Common myeloid progenitor, CD34-positive (primary cell): ENCODE results near the gene ADGRD2.

Source experiments
- CTCF ChIA-PET: fragments of 350-600 bp; sonication (Branson Sonifier 250); formaldehyde crosslinking; loops from one replicate; lab custom pipeline; 2021; ENCODE audit warnings: antibody characterized with exemption; lab: Charles Lee
- POLR2A ChIA-PET: fragments of 350-600 bp; sonication (Branson Sonifier 250); formaldehyde crosslinking; loops from one replicate; lab custom pipeline; 2021; ENCODE audit warnings: antibody characterized with exemption; lab: Charles Lee
- DNase-seq, 3 donors: peaks; one replicate each; pipeline versions ENCODE4 v3.0.0 to v3.0.0-alpha.2; 2013
- H3K27ac ChIP-seq, 2 experiments: 1 replicate in 1 of 2; 2 replicates in 1 of 2; pipeline ENCODE4 v1.7.0; 2013; ENCODE audit warnings: inconsistent platforms in 2 of 2, low read length in 2 of 2, mild to moderate bottlenecking in 2 of 2, low read depth in 1 of 2, moderate library complexity in 1 of 2; ENCODE audit not compliant: severe bottlenecking in 2 of 2, insufficient read depth in 1 of 2, poor library complexity in 1 of 2
- H3K27me3 ChIP-seq, 5 experiments: replicated peaks in 2 of 5; 1 replicate in 3 of 5; 2 replicates in 2 of 5; pipeline versions ENCODE4 v1.6.1 to v1.7.0; 2013; ENCODE audit warnings: low read length in 4 of 5, mild to moderate bottlenecking in 2 of 5, moderate library complexity in 2 of 5, inconsistent platforms in 1 of 5; ENCODE audit not compliant: insufficient read depth in 5 of 5, control insufficient read depth in 4 of 5
- H3K36me3 ChIP-seq, 4 experiments: 1 replicate in 2 of 4; 2 replicates in 2 of 4; pipeline versions ENCODE4 v1.6.1 to v1.7.0; 2013; ENCODE audit warnings: low read length in 3 of 4, control low read depth in 1 of 4, mild to moderate bottlenecking in 1 of 4; ENCODE audit not compliant: control insufficient read depth in 4 of 4, insufficient read depth in 4 of 4
- H3K4me1 ChIP-seq, 4 experiments: 1 replicate in 3 of 4; 2 replicates in 1 of 4; pipeline versions ENCODE4 v1.6.1 to v1.7.1; 2013; ENCODE audit warnings: low read length in 3 of 4, mild to moderate bottlenecking in 3 of 4, control low read depth in 1 of 4, inconsistent platforms in 1 of 4, moderate library complexity in 1 of 4; ENCODE audit not compliant: control insufficient read depth in 4 of 4, insufficient read depth in 4 of 4; ENCODE audit errors: control extremely low read depth in 1 of 4
- H3K4me3 ChIP-seq, 7 experiments: 1 replicate in 4 of 7; 2 replicates in 3 of 7; pipeline versions ENCODE4 v1.5.1 to v1.7.0; 2013; ENCODE audit warnings: mild to moderate bottlenecking in 7 of 7, low read length in 6 of 7, moderate library complexity in 6 of 7, inconsistent platforms in 2 of 7, low read depth in 2 of 7, control low read depth in 1 of 7; ENCODE audit not compliant: insufficient read depth in 4 of 7, control insufficient read depth in 1 of 7; ENCODE audit errors: extremely low read depth in 1 of 7
- H3K9me3 ChIP-seq, 5 experiments: 1 replicate in 4 of 5; 2 replicates in 1 of 5; pipeline versions ENCODE4 v1.6.1 to v1.7.1; 2013; ENCODE audit warnings: low read length in 4 of 5, mild to moderate bottlenecking in 2 of 5, inconsistent platforms in 1 of 5, low read depth in 1 of 5, moderate library complexity in 1 of 5; ENCODE audit not compliant: control insufficient read depth in 4 of 5, insufficient read depth in 2 of 5; ENCODE audit errors: control extremely low read depth in 1 of 5
- WGBS: methylation state at CpG from one replicate; pipeline ENCODE4 v1.1.5; 2013; ENCODE audit not compliant: insufficient coverage; 5-methylcytosine and 5-hydroxymethylcytosine counted together

The ADGRD2 gene

GRCh38 chr9:124502711-124503702 lies 52.8 kb downstream of the ADGRD2 start:
- peak in 2 of 3 donors; percentile 42 to 59 for DNase-seq
- H3K4me3 ChIP-seq: peak overlapping the region in 3 of 7 experiments; percentile 10 to 68 (median 56)
- H3K27me3 ChIP-seq: peaks cover 0 to 51% (median 14%) of the 10 kb centered on the region in 5 experiments
- CTCF ChIA-PET: interaction anchor here (1.5 kb wide), 1 partner anchor 15 kb away, joined by 3 read pairs; no protein-coding TSS in a partner anchor
- H3K27ac ChIP-seq: no peak overlapping the region
- POLR2A ChIA-PET: no interaction called here
- H3K4me1 ChIP-seq: peaks cover 0 to 25% (median 18%) of the 10 kb centered on the region in 4 experiments
- no peaks in the 10 kb centered on the region for H3K36me3 ChIP-seq
- WGBS: 14% methylated on average over 79 of the region's 96 CpGs
- no peaks in the 10 kb centered on the region for H3K9me3 ChIP-seq

- Histone ChIP-seq H3K36me3 (no peaks in the 10 kb centered on the region), H3K27ac (no peak overlapping the region), H3K4me1 (peaks cover 0 to 26% (median 20%) of the 10 kb centered on the region in 4 experiments), H3K27me3 (peaks cover 0 to 51% (median 14%) of the 10 kb centered on the region in 5 experiments), H3K4me3 (peak overlapping the region in 5 of 7 experiments; percentile 25 to 68 (median 45)), H3K9me3 (no peaks in the 10 kb centered on the region)
- ChIA-PET CTCF (no interaction called here), POLR2A (interaction anchor here (0.7 kb wide), 1 partner anchor 11 kb away, joined by 3 read pairs; no protein-coding TSS in a partner anchor)
- DNase-seq: peak in 1 of 3 donors; percentile 37
- WGBS: 2% methylated on average over 75 of the region's 76 CpGs
These were observed 53.7 kb downstream of the ADGRD2 start for GRCh38 chr9:124503713-124504529.

GRCh38 chr9:124504530-124505005 lies 54.3 kb downstream of the ADGRD2 start:
- Histone ChIP-seq H3K9me3 (no peaks in the 10 kb centered on the region), H3K4me1 (peaks cover 0 to 26% (median 20%) of the 10 kb centered on the region in 4 experiments), H3K4me3 (peak overlapping the region in 4 of 7 experiments; percentile 25 to 68 (median 49)), H3K27me3 (peaks cover 0 to 51% (median 14%) of the 10 kb centered on the region in 5 experiments), H3K27ac (no peak overlapping the region), H3K36me3 (no peaks in the 10 kb centered on the region)
- WGBS: under 1% methylated on average over 46 of the region's 81 CpGs
- ChIA-PET POLR2A (interaction anchor here (0.7 kb wide), 1 partner anchor 11 kb away, joined by 3 read pairs; no protein-coding TSS in a partner anchor), CTCF (no interaction called here)
- DNase-seq: peak in 2 of 3 donors; percentile 23 to 38

- H3K27ac ChIP-seq: no peak overlapping the region
- 58% methylated on average over 63 of the region's 69 CpGs for WGBS
- DNase-seq: peak in 2 of 3 donors; percentile 32 to 40
- H3K4me3 ChIP-seq: peak overlapping the region in 3 of 7 experiments; percentile 32 to 42 (median 38)
- peaks cover 0 to 26% (median 20%) of the 10 kb centered on the region in 4 experiments for H3K4me1 ChIP-seq
- no peaks in the 10 kb centered on the region for H3K36me3 ChIP-seq
- CTCF ChIA-PET: interaction anchor here (0.9 kb wide), 1 partner anchor 31 kb away, joined by 4 read pairs; no protein-coding TSS in a partner anchor
- POLR2A ChIA-PET: no interaction called here
- peaks cover 0 to 51% (median 14%) of the 10 kb centered on the region in 5 experiments for H3K27me3 ChIP-seq
- H3K9me3 ChIP-seq: no peaks in the 10 kb centered on the region
These were observed 55.0 kb downstream of the ADGRD2 start for GRCh38 chr9:124505006-124505900.

- CTCF ChIA-PET: interaction anchor here (0.9 kb wide), 1 partner anchor 30 kb away, joined by 4 read pairs; no protein-coding TSS in a partner anchor
- Histone ChIP-seq H3K27me3 (peaks cover 0 to 51% (median 14%) of the 10 kb centered on the region in 5 experiments), H3K9me3 (no peaks in the 10 kb centered on the region), H3K4me1 (peaks cover 0 to 31% (median 20%) of the 10 kb centered on the region in 4 experiments), H3K36me3 (no peaks in the 10 kb centered on the region), H3K4me3 (no peak overlapping the region), H3K27ac (no peak overlapping the region)
- 97% methylated on average over 19 of the region's 19 CpGs for whole genome bisulfite sequencing
- DNase-seq: no peak
- POLR2A ChIA-PET: no interaction called here
These were observed 55.7 kb downstream of the ADGRD2 start for GRCh38 chr9:124505901-124506346.

- Histone ChIP-seq H3K4me1 (peaks cover 0 to 36% (median 22%) of the 10 kb centered on the region in 4 experiments), H3K9me3 (no peaks in the 10 kb centered on the region), H3K27ac (no peak overlapping the region), H3K27me3 (peaks cover 0 to 45% (median 14%) of the 10 kb centered on the region in 5 experiments), H3K4me3 (no peak overlapping the region), H3K36me3 (no peaks in the 10 kb centered on the region)
- ChIA-PET POLR2A (no interaction called here), CTCF (no interaction called here)
- WGBS: 90% methylated on average over 2 of the region's 8 CpGs
- no peak for DNase-seq
These were observed 56.2 kb downstream of the ADGRD2 start for GRCh38 chr9:124506433-124506832.
